ENCODE data around the gene PYM1.

Gene PYM1

DNA sequence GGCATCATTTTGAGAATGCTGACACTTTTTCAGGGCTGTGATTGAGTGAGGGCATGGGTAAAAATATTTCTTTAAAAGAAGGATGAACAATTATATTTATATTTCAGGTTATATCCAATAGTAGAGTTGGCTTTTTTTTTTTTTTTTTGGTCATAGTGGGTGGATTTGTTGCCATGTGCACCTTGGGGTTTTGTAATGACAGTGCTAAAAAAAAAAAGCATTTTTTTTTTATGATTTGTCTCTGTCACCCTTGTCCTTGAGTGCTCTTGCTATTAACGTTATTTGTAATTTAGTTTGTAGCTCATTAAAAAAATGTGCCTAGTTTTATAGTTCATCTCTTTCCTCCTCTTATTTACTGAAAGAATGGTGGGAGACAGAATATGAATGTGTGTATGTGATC is 44.8 kb upstream of the PYM1 start:
- Histone ChIP-seq H3K27me3 (ENCODE audit: insufficient read depth, low read depth, severe bottlenecking) (no peaks in the 10 kb centered on the region), H3K9me3 (ENCODE audit: severe bottlenecking) (no peaks in the 10 kb centered on the region), H3K36me3 (peaks cover 42% of the 10 kb centered on the region), H3K27ac (no peak overlapping the region), H3K4me3 (ENCODE audit: low read depth, low read length) (no peak overlapping the region)
- TF ChIP-seq, protein P1, sequence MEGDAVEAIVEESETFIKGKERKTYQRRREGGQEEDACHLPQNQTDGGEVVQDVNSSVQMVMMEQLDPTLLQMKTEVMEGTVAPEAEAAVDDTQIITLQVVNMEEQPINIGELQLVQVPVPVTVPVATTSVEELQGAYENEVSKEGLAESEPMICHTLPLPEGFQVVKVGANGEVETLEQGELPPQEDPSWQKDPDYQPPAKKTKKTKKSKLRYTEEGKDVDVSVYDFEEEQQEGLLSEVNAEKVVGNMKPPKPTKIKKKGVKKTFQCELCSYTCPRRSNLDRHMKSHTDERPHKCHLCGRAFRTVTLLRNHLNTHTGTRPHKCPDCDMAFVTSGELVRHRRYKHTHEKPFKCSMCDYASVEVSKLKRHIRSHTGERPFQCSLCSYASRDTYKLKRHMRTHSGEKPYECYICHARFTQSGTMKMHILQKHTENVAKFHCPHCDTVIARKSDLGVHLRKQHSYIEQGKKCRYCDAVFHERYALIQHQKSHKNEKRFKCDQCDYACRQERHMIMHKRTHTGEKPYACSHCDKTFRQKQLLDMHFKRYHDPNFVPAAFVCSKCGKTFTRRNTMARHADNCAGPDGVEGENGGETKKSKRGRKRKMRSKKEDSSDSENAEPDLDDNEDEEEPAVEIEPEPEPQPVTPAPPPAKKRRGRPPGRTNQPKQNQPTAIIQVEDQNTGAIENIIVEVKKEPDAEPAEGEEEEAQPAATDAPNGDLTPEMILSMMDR (IDR thresholded peaks at IDR 0.05; ENCODE audit: low read depth, low read length) = no peak
- no peak for DNase-seq

DNA sequence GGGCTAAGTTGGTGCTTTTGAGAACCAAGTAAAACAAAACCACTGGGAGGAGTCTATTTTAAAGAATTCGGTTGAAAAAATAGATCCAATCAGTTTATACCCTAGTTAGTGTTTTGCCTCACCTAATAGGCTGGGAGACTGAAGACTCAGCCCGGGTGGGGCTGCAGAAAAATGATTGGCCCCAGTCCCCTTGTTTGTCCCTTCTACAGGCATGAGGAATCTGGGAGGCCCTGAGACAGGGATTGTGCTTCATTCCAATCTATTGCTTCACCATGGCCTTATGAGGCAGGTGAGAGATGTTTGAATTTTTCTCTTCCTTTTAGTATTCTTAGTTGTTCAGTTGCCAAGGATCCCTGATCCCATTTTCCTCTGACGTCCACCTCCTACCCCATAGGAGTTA is 44.3 kb upstream of the PYM1 start:
- Histone ChIP-seq H3K4me3 (ENCODE audit: low read depth, low read length) (no peak overlapping the region), H3K27me3 (ENCODE audit: insufficient read depth, low read depth, severe bottlenecking) (no peaks in the 10 kb centered on the region), H3K9me3 (ENCODE audit: severe bottlenecking) (no peaks in the 10 kb centered on the region), H3K36me3 (peaks cover 42% of the 10 kb centered on the region), H3K27ac (no peak overlapping the region)
- DNase-seq = no peak
- TF ChIP-seq, protein P1 (IDR thresholded peaks at IDR 0.05; ENCODE audit: low read depth, low read length) = no peak

DNA sequence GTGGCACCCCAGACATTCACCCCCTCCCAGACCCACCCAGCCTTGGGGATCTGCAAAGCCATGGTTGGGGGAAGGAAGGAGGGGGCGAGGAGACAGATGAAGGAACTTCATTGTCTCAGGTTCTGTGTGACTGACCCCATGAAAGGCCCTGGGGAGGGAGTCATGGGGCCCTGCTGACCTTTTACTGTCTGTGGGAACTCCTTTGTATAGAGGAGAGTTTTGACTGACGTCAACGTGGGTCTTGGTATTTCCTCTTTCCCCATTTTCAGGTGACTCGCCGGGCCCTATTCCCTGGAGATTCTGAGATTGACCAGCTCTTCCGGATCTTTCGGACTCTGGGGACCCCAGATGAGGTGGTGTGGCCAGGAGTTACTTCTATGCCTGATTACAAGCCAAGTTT is 43.1 kb upstream of the PYM1 start:
- H3K4me3 ChIP-seq (ENCODE audit: low read depth, low read length) = no peak overlapping the region
- TF ChIP-seq, protein P1 (IDR thresholded peaks at IDR 0.05; ENCODE audit: low read depth, low read length) = no peak
- H3K36me3 ChIP-seq = peaks cover 42% of the 10 kb centered on the region

DNA sequence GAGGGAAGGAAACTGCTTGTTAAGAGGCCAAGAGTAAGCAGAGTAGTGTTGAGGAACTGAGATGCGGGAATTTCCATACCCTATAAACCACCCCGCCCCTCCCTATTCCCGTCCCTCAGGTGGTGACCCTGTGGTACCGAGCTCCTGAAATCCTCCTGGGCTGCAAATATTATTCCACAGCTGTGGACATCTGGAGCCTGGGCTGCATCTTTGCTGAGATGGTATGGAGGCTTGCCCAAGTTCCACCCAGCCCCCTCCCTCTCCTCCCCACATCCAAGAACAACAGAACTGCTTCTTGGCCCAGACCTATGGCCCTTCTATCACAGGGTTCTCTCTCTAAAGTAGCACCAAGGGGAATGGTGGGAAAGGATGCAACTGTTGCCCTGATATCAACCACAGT is 41.7 kb upstream of the PYM1 start:
- no peaks in the 10 kb centered on the region for H3K27me3 ChIP-seq (ENCODE audit: insufficient read depth, low read depth, severe bottlenecking)
- peaks cover 42% of the 10 kb centered on the region for H3K36me3 ChIP-seq
- TF ChIP-seq, protein P1 (IDR thresholded peaks at IDR 0.05; ENCODE audit: low read depth, low read length) = no peak
- H3K4me3 ChIP-seq (ENCODE audit: low read depth, low read length) = no peak overlapping the region
- no peak overlapping the region for H3K27ac ChIP-seq
- no peak for DNase-seq
- H3K9me3 ChIP-seq (ENCODE audit: severe bottlenecking) = no peaks in the 10 kb centered on the region

More for the DNA sequence above, 43.1 kb upstream of the PYM1 start:
- Histone ChIP-seq H3K9me3 (ENCODE audit: severe bottlenecking) (no peaks in the 10 kb centered on the region), H3K27me3 (ENCODE audit: insufficient read depth, low read depth, severe bottlenecking) (no peaks in the 10 kb centered on the region), H3K27ac (no peak overlapping the region)
- no peak for DNase-seq

DNA sequence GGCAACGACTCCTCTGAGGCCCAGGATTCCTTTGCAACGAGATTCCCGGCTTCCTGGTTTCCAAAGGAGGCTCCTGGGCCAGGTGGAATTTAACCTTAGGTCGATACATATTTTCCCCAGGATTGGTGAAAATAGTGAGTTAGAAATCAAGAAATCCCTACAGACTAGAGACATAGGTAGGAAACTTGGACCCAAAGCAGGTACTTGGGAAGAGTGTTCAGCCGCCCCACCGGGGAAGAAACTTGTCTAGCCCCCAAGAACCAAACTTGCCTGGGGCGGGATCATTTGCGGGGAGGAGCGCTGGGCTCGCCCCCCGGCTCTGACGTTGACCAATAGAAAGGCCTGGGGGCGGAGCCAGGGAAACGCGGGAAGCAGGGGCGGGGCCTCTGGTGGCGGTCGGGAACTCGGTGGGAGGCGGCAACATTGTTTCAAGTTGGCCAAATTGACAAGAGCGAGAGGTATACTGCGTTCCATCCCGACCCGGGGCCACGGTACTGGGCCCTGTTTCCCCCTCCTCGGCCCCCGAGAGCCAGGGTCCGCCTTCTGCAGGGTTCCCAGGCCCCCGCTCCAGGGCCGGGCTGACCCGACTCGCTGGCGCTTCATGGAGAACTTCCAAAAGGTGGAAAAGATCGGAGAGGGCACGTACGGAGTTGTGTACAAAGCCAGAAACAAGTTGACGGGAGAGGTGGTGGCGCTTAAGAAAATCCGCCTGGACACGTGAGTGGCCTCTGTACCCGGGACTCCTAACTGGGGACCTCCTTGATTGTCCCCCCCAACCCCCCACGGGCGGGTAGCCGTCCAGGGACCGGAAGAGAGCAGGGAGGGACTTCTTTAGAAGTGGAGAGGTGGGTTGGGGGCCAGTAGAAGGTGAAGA is 39.0 kb upstream of the PYM1 start, which contains the start of gene CDK2:
CDK2 (plus strand) TSS at position 423 of the 874 bp plus-strand sequence; CDS start at position 602, 179 bp downstream.
- peak within 1 kb of the TSS; percentile 77 for H3K27ac ChIP-seq
- H3K9me3 ChIP-seq (ENCODE audit: severe bottlenecking) = no peaks in the 10 kb centered on the region

More for the DNA sequence above, 39.0 kb upstream of the PYM1 start, which contains the start of gene CDK2:
- H3K36me3 ChIP-seq = peaks cover 31% of the 10 kb centered on the region
- peak within 1 kb of the TSS; percentile 90 for H3K4me3 ChIP-seq (ENCODE audit: low read depth, low read length)
- TF ChIP-seq, protein P1 (IDR thresholded peaks at IDR 0.05; ENCODE audit: low read depth, low read length) = no peak
- DNase-seq = peak; percentile 91
- no peaks in the 10 kb centered on the region for H3K27me3 ChIP-seq (ENCODE audit: insufficient read depth, low read depth, severe bottlenecking)

Measured in WERI-Rb-1 (cell line).